GM04503 (cell line): ENCODE data around the gene OR2AG2.
"Not testable (repeated sequence)": the region's sequence is repeated elsewhere in the genome, so short reads cannot be mapped to it uniquely, and the experiment has no call there.

Source experiments
- DNase-seq: peaks from one replicate; pipeline ENCODE4 v3.0.0-alpha.2; 2012; ENCODE audit warnings: low read depth

OR2AG2 gene, protein sequence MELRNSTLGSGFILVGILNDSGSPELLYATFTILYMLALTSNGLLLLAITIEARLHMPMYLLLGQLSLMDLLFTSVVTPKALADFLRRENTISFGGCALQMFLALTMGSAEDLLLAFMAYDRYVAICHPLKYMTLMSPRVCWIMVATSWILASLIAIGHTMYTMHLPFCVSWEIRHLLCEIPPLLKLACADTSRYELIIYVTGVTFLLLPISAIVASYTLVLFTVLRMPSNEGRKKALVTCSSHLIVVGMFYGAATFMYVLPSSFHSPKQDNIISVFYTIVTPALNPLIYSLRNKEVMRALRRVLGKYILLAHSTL

GRCh38 chr11:6771926-6772893, at the start of gene OR2AG2:
Gene OR2AG2 (minus strand): TSS chr11:6771976. CDS start chr11:6768957, 3,019 bp downstream.
- no peak for DNase-seq

GRCh38 chr11:6818967-6819366, 47.2 kb upstream of the OR2AG2 start:
- DNase-seq, result no peak

GRCh38 chr11:6817694-6818093, 45.9 kb upstream of the OR2AG2 start:
- DNase-seq, result no peak

DNA sequence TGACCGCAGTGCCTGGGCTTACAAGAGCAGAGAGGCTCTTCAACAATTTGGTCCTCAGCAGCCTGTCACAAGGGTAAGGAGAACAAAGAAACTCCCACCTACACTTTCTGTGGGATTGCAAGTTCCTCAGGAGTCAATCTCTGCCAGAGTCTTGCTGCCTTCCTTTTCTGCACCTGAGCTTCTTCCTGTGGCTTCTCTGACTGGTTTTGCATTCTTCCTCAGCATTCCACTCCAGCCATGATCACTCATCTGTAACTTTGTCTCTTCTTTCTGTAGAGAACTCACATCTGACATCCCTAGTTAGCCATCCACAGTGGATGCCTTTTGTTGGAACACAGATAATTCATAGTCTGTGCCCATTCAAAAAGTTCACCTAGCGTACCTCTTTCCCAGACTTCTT, 41.9 kb upstream of the OR2AG2 start:
- no peak for DNase-seq

DNA sequence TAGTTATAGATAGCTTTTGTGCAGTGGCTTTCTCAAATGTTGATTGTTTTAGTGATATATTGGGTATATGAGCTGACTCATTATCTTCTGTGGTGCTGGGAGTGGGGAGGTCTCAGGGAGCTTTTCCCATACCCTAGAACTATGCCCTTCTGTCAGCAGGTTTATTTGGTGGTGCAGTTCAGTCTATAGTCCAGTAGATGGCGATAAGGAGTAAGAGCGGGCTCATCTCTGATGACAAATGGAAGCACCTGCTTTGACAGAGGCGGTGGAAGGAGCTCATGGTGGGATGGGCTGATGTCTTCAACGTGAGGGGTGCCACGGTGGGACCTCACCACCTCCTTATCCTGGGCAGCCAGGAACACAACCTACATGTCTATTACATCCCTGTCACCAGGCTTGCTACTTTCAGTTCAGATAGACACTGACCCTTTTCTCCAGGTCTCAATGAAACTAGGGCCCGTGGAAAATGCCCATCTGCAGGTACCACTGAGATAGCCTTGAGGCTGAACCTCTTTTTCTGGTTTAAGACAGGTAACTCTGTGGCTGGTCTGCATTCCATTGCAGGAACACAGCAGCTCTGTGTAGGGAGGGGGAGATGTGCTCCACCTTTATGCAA, 40.7 kb upstream of the OR2AG2 start:
- DNase-seq, result no peak

DNA sequence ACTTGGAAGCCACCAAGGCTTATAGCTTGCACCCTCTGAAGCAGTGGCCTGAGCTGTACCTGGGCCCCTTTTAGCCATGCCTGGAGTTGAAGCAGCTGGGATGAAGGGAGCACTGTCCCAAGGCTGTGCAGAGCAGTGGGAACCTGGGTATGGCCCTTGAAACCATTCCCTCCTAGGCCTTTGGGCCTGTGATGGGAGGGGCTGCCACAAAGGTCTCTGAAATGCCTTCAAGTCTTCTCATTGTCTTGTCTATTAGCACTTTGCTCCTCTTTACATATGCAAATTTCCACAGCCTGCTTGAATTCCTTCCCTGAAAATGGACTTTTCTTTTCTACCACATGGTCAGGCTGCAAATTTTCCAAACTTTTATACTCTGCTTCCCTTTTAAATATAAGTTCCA, 29.3 kb upstream of the OR2AG2 start:
- not testable (repeated sequence) for DNase-seq

GRCh38 chr11:6799402-6799801, 27.6 kb upstream of the OR2AG2 start, which contains the start of gene OR6A2:
Gene OR6A2 (minus strand): TSS chr11:6799689. CDS start chr11:6795708, 3,981 bp downstream.
- no peak for DNase-seq

DNA sequence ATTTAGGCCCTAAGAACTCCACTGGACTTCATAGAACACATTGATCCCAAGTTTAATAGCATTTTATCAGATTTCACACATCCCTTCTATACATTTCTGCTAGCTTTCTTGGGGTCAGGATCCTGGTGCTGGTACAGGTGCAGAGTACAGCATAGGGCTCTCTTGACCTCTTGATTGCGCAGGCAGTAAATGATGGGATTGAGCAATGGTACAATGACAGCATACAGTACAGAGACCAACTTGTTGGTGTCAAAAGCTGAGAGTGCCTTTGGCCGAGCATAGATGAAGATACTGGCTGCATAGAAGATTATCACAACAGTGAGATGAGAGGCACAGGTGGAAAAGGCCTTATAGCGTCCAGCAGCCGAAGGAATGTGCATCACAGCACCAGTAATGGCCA, 22.9 kb upstream of the OR2AG2 start:
- DNase-seq, result no peak

DNA sequence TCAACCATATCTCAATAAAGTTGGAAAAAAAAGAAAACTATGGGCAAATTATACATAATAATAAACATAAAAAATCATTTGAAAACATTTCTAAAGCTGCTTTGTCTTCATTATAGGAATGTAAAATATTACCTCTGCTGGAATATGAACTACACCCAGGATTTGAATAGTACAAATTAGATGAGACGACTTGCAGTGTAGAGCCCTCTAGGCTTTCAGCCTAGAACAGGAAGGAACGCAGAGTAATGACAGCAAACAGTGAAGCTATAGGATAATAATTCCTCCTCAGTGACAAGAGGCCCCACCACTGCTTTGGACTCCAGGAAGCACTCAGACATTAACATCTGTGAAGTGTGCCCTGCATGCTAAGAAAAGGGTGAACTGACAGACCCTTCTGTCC, 18.8 kb upstream of the OR2AG2 start:
- DNase-seq, result no peak

- DNase-seq, result no peak
Measured at GRCh38 chr11:6782720-6783119, 10.9 kb upstream of the OR2AG2 start, which contains the start of gene OR2AG1. Gene OR2AG1 (plus strand): TSS chr11:6783020. CDS start chr11:6785038, 2,018 bp downstream.

GRCh38 chr11:6780829-6781228, 9.1 kb upstream of the OR2AG2 start:
- DNase-seq, result no peak

DNA sequence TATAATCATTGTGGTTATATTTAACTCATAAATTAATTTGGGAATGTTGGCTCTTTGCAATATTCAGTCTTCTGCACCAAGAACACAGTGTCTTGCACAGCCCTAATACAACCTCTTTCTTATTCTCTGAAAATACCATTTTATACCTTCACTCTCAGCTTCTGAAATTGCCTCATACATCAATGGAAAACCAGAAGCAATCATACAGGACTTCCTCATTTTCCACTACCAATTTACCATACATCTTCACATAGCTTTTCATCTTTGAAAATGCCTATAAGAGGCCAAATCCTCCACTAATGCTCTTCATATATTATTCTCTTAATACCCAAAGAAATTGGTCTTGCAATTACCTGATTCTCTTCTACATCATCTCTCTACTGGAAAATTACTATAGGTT, 6.7 kb upstream of the OR2AG2 start:
- no peak for DNase-seq

DNA sequence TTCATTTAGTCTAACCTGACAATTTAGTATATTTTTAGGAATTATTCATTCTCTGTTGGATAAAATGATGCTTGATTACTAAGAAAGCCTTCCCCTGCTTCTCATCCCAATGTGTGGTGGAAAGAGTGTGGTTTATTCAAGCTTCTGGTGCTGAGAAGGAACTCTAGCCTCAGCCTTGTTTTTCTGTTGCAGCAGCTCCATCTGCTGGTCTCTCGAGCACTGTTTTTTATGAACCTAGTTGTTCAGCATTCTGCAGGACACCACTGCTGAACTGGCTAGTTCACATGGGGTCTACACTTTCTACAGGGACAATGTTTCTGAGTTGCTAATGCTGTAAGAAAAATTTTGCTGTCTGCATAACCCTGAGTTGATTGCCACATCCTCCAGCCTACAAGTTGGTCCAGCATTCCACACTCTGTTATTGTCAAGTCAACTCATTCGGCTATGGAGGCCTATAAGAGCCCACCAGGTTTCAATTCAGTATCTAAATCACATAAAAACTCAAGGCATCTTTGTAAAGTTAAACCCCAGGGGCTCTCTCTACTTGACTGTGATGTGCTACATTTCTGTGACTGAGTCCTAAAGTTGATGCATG, 14.3 kb downstream of the OR2AG2 start:
- peak; percentile 10 for DNase-seq

GRCh38 chr11:6755953-6756347, 15.8 kb downstream of the OR2AG2 start:
- DNase-seq, result no peak

GRCh38 chr11:6755303-6755952, 16.3 kb downstream of the OR2AG2 start:
- DNase-seq, result no peak

- no peak for DNase-seq
Measured at GRCh38 chr11:6747097-6747668, 24.6 kb downstream of the OR2AG2 start.

GRCh38 chr11:6746626-6747025, 25.1 kb downstream of the OR2AG2 start:
- DNase-seq, result no peak

DNA sequence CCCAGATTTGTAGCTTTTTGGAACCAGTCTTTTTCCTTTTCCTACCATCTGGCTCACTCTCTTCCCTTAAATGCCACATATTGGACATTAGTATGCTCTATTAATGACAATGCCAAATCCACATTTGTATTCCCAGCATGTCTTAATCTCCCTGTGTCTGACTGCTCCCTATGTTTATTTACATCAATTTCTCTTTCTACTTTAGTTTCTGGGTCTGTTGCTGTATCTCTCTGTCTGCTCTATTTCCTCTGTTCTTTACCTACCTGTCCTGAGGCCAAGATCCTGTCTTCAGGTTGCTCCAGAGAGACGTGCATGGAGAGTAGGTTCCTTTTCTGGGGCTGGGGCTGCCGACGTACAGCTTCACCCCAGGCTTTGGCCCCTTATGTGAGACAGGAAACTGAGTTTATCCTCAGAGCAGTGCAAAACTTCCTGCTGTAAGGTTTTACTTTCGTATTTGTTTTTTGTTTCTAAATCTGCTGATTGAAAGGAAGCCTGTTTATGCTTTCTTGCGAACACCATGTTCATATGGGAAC, 25.6 kb downstream of the OR2AG2 start:
- DNase-seq, result no peak

DNA sequence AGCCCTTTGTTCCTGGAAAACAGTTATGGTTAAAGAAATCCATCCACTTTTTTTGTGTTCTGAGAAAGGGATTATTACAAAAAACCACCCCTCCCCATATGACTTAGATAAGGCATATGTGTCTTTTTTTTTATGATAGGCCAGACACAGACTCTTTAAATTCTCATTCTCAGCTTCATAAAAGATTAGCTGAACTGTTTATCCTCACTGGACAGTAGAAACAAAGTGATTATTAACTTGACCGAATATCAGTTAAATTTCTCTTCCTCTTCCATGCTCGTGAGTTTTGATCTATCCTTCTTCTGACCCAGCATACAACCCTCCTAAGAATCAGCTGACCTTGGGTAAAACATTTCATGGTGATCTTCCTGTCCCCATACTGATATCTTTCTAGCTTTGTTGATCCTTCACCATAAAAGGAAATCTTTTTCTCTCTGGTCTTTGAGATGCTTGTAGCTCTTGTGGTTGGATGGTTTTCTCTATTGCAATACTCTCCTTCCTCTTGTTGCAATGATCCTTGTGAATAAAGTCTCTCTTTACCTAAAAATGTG, 26.2 kb downstream of the OR2AG2 start:
- no peak for DNase-seq

GRCh38 chr11:6745018-6745417, 26.8 kb downstream of the OR2AG2 start:
- no peak for DNase-seq

DNA sequence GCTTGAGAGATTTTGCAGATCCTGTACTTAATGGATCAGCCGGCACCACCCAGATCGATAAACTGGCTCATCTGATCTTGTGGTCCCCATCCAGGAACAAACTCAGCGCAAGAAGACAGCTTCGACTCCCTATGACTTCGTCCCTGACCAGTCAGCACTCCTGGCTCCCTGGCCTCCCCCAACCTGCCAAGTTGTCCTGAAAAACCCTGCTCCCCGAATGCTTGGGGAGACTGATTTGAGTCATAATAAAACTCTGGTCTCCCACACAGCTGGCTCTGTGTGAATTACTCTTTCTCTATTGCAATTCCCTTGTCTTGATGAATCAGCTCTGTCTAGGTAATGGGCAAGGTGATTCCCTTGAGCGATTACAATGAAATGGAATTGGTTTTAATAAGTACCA, 29.5 kb downstream of the OR2AG2 start:
- no peak for DNase-seq
